GM19023 (cell line): ENCODE measurements around the gene MINAR1.

Experiments used
- ATAC-seq: cut with Tn5 transposase; IDR thresholded peaks from one replicate; pipeline ENCODE4 v1.9.1; 2021; ENCODE audit warnings: mild to moderate bottlenecking, moderate library complexity; ENCODE audit not compliant: unreplicated experiment

The MINAR1 gene

GRCh38 chr15:79463781-79464270, 31.7 kb downstream of the MINAR1 start:
- ATAC-seq = no peak

DNA sequence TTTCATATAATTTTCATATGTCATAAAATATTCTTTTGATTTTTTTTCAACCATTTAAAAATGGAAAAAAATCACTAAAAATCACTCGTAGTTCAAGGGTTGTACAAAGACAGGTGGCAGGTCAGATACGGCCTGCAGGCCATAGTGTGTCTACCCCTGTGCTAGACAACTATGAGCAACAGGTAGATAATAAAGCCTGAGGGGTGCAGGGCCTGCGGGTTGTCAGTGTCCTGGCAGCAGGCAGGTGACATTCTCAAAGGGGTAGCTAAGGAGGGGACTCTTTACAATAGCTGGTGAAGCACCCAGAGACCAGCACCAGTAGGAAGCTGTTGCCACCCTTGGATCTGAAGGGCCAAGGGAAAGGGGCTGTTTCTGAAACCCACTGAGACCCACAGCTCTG, 34.4 kb downstream of the MINAR1 start:
- no peak for ATAC-seq

DNA sequence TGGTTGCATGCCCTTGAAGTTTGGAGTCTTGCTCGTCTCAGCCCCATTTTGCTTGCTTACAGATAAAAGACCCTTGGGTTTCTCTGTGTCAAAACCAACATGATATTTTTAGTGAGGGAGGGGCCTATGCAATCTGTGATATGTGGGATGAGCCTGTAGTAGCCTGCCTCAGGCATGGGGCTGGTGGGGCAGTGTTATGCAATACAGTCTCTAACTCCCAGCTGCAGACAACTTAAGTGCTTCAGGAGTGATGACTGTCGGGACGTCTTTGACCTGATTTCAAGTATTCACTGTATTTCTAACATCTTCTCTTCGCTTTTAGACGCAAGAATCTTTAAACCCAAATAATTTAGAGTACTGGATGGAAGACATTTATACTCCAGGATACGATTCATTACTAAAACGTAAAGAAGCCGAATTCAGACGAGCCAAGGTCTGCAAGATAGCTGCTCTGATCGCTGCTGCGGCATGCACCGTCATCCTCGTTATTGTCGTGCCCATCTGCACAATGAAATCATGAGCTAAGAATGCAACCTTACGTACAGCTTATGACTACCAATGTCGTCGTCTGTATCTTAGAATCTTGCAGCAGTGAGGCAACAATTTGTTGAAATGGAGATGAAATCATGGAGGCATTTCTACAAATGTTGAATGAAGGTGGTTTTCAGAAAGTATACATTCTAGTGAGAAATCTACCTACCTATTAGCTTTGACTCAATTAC, 35.9 kb downstream of the MINAR1 start:
- ATAC-seq = no peak

DNA sequence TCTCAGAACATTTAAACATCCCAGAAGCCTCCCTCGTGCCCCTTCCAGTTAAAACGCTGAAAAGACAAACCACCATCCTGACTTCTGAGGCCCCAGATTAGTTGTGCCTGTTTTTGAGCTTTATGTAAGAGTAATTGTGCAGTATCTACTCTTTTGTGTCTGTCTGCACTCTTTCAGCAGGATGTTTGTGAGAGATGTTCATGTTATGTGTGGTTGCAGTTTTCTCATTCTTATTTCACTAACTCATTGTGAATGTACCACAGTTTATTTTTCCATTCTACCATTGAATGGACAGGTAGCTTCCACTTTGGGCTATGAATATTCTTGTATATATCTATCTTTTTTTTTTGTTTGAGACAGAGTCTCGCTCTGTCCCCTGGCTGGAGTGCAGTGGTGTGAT, 40.3 kb downstream of the MINAR1 start:
- ATAC-seq = no peak

GRCh38 chr15:79474252-79474651, 42.1 kb downstream of the MINAR1 start:
- no peak for ATAC-seq

DNA sequence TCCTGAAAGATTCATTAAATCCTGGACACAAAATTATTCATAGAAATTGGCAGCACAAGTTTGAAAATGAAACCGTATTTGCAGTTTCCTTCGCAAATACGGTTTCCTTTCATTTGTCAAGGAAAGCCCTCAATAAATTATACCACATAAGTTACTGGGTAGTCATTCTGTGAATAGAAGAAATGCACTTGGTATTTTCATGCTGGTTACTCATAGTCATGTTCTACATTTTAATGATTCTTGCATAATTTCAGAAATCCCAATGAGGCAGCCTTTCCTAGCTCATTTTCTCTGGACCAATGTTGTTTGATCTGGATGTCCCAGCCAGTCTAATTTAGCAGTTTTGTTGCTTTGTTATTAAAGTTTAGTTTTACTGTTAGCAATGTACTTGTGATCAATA, 43.2 kb downstream of the MINAR1 start:
- ATAC-seq = no peak

GRCh38 chr15:79478108-79478507, 46.0 kb downstream of the MINAR1 start:
- no peak for ATAC-seq

- no peak for ATAC-seq
Observed at GRCh38 chr15:79479616-79480015, 47.5 kb downstream of the MINAR1 start.

- ATAC-seq = no peak
Observed at GRCh38 chr15:79481793-79482192, 49.7 kb downstream of the MINAR1 start.
